Keratinocyte (primary cell): ENCODE measurements around the gene MCOLN2.

Experiments
- EZH2 ChIP-seq: IDR thresholded peaks from one replicate; pipeline ENCODE4 v1.6.1; 2012; ENCODE audit warnings: inconsistent platforms, mild to moderate bottlenecking, low read length, moderate library complexity
- TF ChIP-seq, protein P1 (sequence below), 3 experiments: IDR thresholded peaks in 1 of 3; conservative IDR thresholded peaks in 1 of 3; optimal IDR thresholded peaks in 1 of 3; 2 replicates in 2 of 3; 3 replicates in 1 of 3; pipeline versions ENCODE3 to v1.5.1; 2011; ENCODE audit warnings: low read length in 3 of 3, mild to moderate bottlenecking in 3 of 3, moderate library complexity in 2 of 3, control low read depth in 1 of 3, inconsistent platforms in 1 of 3; ENCODE audit not compliant: insufficient read depth in 2 of 3; ENCODE audit errors: extremely low read depth in 1 of 3

DNA sequence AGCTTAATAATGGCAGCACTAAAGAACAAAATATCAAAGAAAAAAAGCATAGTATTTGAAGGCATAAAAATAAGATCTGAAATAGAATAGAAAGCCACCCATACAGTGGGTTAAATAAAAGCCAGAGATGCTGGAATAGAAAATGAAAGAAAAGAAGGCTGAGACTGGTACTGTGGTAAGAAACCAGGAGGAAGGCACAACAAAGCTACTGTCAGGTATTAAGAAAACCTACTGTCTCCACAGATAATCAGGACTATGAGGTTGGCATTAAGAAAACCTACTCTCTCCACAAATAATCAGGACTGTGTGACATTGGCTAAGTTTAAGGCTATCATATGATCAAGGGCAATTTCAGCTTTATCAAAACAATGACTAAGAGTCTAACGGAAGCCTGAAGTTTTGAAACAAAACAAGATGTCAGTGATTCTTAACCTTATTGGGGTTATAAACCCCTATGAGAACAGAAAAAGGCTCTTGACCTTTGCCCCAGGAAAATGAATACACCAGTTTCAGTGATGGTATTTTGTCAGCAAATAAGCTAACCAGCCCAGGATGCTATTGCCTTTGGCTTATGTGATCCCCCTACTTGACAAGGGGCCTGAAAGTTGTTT, 24.4 kb downstream of the MCOLN2 start:
- TF ChIP-seq, protein P1, sequence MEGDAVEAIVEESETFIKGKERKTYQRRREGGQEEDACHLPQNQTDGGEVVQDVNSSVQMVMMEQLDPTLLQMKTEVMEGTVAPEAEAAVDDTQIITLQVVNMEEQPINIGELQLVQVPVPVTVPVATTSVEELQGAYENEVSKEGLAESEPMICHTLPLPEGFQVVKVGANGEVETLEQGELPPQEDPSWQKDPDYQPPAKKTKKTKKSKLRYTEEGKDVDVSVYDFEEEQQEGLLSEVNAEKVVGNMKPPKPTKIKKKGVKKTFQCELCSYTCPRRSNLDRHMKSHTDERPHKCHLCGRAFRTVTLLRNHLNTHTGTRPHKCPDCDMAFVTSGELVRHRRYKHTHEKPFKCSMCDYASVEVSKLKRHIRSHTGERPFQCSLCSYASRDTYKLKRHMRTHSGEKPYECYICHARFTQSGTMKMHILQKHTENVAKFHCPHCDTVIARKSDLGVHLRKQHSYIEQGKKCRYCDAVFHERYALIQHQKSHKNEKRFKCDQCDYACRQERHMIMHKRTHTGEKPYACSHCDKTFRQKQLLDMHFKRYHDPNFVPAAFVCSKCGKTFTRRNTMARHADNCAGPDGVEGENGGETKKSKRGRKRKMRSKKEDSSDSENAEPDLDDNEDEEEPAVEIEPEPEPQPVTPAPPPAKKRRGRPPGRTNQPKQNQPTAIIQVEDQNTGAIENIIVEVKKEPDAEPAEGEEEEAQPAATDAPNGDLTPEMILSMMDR (optimal IDR thresholded peaks at IDR 0.05 in 1 of 3, IDR thresholded peaks at IDR 0.05 in 1 of 3, conservative IDR thresholded peaks at IDR 0.05 in 1 of 3; ENCODE audit: extremely low read depth in 1 of 3, insufficient read depth in 2 of 3, low read length in 3 of 3) = no peak
- TF ChIP-seq EZH2 = no peak
